Uterus (tissue), 2 donors: ENCODE measurements around the gene ADAM10.

Experiments used
- POLR2A ChIP-seq, 2 donors: fragments of 450-650 bp; IDR thresholded peaks; one replicate each; pipeline ENCODE4 v1.6.1; 2016; ENCODE audit warnings: antibody characterized with exemption in 2 of 2, mild to moderate bottlenecking in 1 of 2, moderate library complexity in 1 of 2
- TF ChIP-seq, protein P1 (sequence below), 4 experiments: fragments of 200-600 bp in 2 of 4; fragments of 450-650 bp in 2 of 4; sonication (generic) in 2 of 4; IDR thresholded peaks; one replicate each; pipeline ENCODE4 v1.5.1; 2016 to 2019; ENCODE audit warnings: antibody characterized with exemption in 4 of 4, mild to moderate bottlenecking in 2 of 4, moderate library complexity in 1 of 4

GRCh38 chr15:58554758-58555157, 194.7 kb downstream of the ADAM10 start:
- TF ChIP-seq, protein P1, sequence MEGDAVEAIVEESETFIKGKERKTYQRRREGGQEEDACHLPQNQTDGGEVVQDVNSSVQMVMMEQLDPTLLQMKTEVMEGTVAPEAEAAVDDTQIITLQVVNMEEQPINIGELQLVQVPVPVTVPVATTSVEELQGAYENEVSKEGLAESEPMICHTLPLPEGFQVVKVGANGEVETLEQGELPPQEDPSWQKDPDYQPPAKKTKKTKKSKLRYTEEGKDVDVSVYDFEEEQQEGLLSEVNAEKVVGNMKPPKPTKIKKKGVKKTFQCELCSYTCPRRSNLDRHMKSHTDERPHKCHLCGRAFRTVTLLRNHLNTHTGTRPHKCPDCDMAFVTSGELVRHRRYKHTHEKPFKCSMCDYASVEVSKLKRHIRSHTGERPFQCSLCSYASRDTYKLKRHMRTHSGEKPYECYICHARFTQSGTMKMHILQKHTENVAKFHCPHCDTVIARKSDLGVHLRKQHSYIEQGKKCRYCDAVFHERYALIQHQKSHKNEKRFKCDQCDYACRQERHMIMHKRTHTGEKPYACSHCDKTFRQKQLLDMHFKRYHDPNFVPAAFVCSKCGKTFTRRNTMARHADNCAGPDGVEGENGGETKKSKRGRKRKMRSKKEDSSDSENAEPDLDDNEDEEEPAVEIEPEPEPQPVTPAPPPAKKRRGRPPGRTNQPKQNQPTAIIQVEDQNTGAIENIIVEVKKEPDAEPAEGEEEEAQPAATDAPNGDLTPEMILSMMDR (IDR thresholded peaks at IDR 0.05) = no peak
- no peak for TF ChIP-seq POLR2A (IDR thresholded peaks at IDR 0.05)
